Liver (tissue), 9 donors: ENCODE results near the gene GAMT. TPM values are rescaled to one million over a fixed set of nuclear protein-coding genes. Genes with fewer than 3 reads are reported as not detected.

Experiments
- DNase-seq: peaks from one replicate; pipeline ENCODE4 v3.0.0-alpha.2; 2017; ENCODE audit warnings: low spot score
- H3K27ac ChIP-seq, 2 donors: one replicate each; pipeline ENCODE4 v1.7.0; 2013; ENCODE audit warnings: inconsistent platforms in 2 of 2, low read length in 2 of 2, control low read depth in 1 of 2, low read depth in 1 of 2, mild to moderate bottlenecking in 1 of 2
- H3K27me3 ChIP-seq, 4 donors: one replicate each; pipeline versions ENCODE4 v1.6.1 to v1.7.0; 2013; ENCODE audit warnings: low read length in 3 of 4, inconsistent platforms in 1 of 4, mild to moderate bottlenecking in 1 of 4, moderate library complexity in 1 of 4; ENCODE audit not compliant: control insufficient read depth in 4 of 4, insufficient read depth in 4 of 4
- H3K36me3 ChIP-seq, 4 donors: one replicate each; pipeline versions ENCODE4 v1.6.1 to v1.7.0; 2013; ENCODE audit warnings: low read length in 3 of 4, mild to moderate bottlenecking in 3 of 4, low read depth in 1 of 4, moderate library complexity in 1 of 4; ENCODE audit not compliant: control insufficient read depth in 4 of 4, insufficient read depth in 3 of 4
- H3K4me1 ChIP-seq, 4 donors: one replicate each; pipeline versions ENCODE4 v1.6.1 to v1.7.0; 2013; ENCODE audit warnings: low read length in 3 of 4, mild to moderate bottlenecking in 3 of 4, moderate library complexity in 1 of 4; ENCODE audit not compliant: control insufficient read depth in 4 of 4, insufficient read depth in 4 of 4
- H3K4me3 ChIP-seq, 3 donors: one replicate each; pipeline versions ENCODE4 v1.6.1 to v1.7.0; 2013; ENCODE audit warnings: low read length in 3 of 3, control low read depth in 1 of 3, low read depth in 1 of 3, mild to moderate bottlenecking in 1 of 3
- H3K9ac ChIP-seq, 2 donors: one replicate each; pipeline ENCODE4 v1.7.0; 2013; ENCODE audit warnings: low read length in 2 of 2, mild to moderate bottlenecking in 2 of 2, moderate library complexity in 2 of 2, control low read depth in 1 of 2, low read depth in 1 of 2
- H3K9me3 ChIP-seq, 4 donors: one replicate each; pipeline versions ENCODE4 v1.6.1 to v1.7.0; 2013; ENCODE audit warnings: low read length in 3 of 4; ENCODE audit not compliant: control insufficient read depth in 4 of 4
- ATF3 ChIP-seq: IDR thresholded peaks from 2 replicates; pipeline ENCODE4 v1.6.1; 2016; ENCODE audit warnings: antibody characterized with exemption
- CTCF ChIP-seq: fragments of 150-350 bp; IDR thresholded peaks from 2 replicates; pipeline ENCODE4 v1.5.1; 2017; ENCODE audit warnings: improper control_type of control experiment, low read depth, low read length; ENCODE audit not compliant: missing input control
- EGR1 ChIP-seq, 2 donors: IDR thresholded peaks; 2 replicates each; pipeline ENCODE4 v1.6.1; 2016 to 2018; ENCODE audit warnings: antibody characterized with exemption in 2 of 2, low read depth in 2 of 2
- FOXA1 ChIP-seq: IDR thresholded peaks from 2 replicates; pipeline ENCODE4 v1.6.1; 2016; ENCODE audit warnings: antibody characterized with exemption
- FOXA2 ChIP-seq: IDR thresholded peaks from 2 replicates; pipeline ENCODE4 v1.6.1; 2016; ENCODE audit warnings: antibody characterized with exemption
- GABPA ChIP-seq, 2 donors: IDR thresholded peaks in 1 of 2; conservative IDR thresholded peaks in 1 of 2; 2 replicates each; pipeline ENCODE4 v1.6.1; 2016; ENCODE audit warnings: antibody characterized with exemption in 2 of 2, mild to moderate bottlenecking in 1 of 2, moderate library complexity in 1 of 2
- HNF4A ChIP-seq, 2 donors: conservative IDR thresholded peaks; 2 replicates each; pipeline ENCODE4 v1.6.1; 2016; ENCODE audit warnings: antibody characterized with exemption in 2 of 2, mild to moderate bottlenecking in 2 of 2
- HNF4G ChIP-seq: IDR thresholded peaks from 2 replicates; pipeline ENCODE4 v1.6.1; 2016; ENCODE audit warnings: antibody characterized with exemption
- JUND ChIP-seq, 2 donors: IDR thresholded peaks; 2 replicates each; pipeline ENCODE4 v1.6.1; 2016; ENCODE audit warnings: antibody characterized with exemption in 2 of 2
- MAX ChIP-seq: IDR thresholded peaks from 2 replicates; pipeline ENCODE4 v1.6.1; 2016; ENCODE audit warnings: antibody characterized with exemption
- NR2F2 ChIP-seq: IDR thresholded peaks from 2 replicates; pipeline ENCODE4 v1.6.1; 2016; ENCODE audit warnings: antibody characterized with exemption
- RAD21 ChIP-seq, 2 donors: IDR thresholded peaks; 2 replicates each; pipeline ENCODE4 v1.6.1; 2016; ENCODE audit warnings: antibody characterized with exemption in 2 of 2, mild to moderate bottlenecking in 2 of 2
- RXRA ChIP-seq, 2 donors: IDR thresholded peaks; 2 replicates each; pipeline ENCODE4 v1.6.1; 2017 to 2018; ENCODE audit warnings: antibody characterized with exemption in 2 of 2, mild to moderate bottlenecking in 1 of 2
- SP1 ChIP-seq: IDR thresholded peaks from 2 replicates; pipeline ENCODE4 v1.6.1; 2018; ENCODE audit warnings: antibody characterized with exemption, mild to moderate bottlenecking
- TAF1 ChIP-seq: conservative IDR thresholded peaks from 2 replicates; pipeline ENCODE4 v1.6.1; 2016; ENCODE audit warnings: antibody characterized with exemption, mild to moderate bottlenecking
- YY1 ChIP-seq: IDR thresholded peaks from 2 replicates; pipeline ENCODE4 v1.6.1; 2016; ENCODE audit warnings: antibody characterized with exemption, mild to moderate bottlenecking
- ZBTB33 ChIP-seq: IDR thresholded peaks from 2 replicates; pipeline ENCODE4 v1.6.1; 2016; ENCODE audit warnings: antibody characterized with exemption
- WGBS: extraction: QIAGEN DNeasy Blood & Tissue Kit; methylation state at CpG from one replicate; pipeline ENCODE4 v1.1.7; 2013; 5-methylcytosine and 5-hydroxymethylcytosine counted together
- polyA plus RNA-seq, 2 donors: library from polyadenylated mRNA; stranded (reverse) in 1 of 2; unstranded in 1 of 2; fragments of 200-250 nt in 1 of 2; fragments of >200 nt in 1 of 2; fragmentation: Nextera tagmentation in 1 of 2; extraction: Ambion mirVana in 1 of 2; gene quantifications; one replicate each; pipeline versions ENCODE4 v1.2.1 to v1.2.3, GENCODE V29; 2013 to 2015
- total RNA-seq, 2 donors: library from RNA; depleted of rRNA; stranded (reverse); fragments of >200 nt; gene quantifications; one replicate each; pipeline ENCODE4 v1.2.3, GENCODE V29; 2014
- donor health status: healthy.
- donor health status: healthy.
- donor health status: healthy.
- donor health status: healthy.
- donor health status: healthy.

The GAMT gene
- total and polyA plus RNA-seq, 4 donors, result 76.2 to 394 (median 274) TPM

GRCh38 chr19:1437609-1438008, 36.3 kb upstream of the GAMT start:
- H3K9me3 ChIP-seq, result no peaks in the 10 kb centered on the region
- peaks cover 11 to 48% (median 24%) of the 10 kb centered on the region in 4 donors for H3K36me3 ChIP-seq
- TF ChIP-seq TAF1, result no peak
- no peak for TF ChIP-seq SP1
- TF ChIP-seq HNF4A (conservative IDR thresholded peaks at IDR 0.05), result no peak
- H3K4me3 ChIP-seq, result no peak overlapping the region
- H3K4me1 ChIP-seq, result peaks cover 7 to 20% (median 13%) of the 10 kb centered on the region in 4 donors
- H3K27ac ChIP-seq, result peak overlapping the region; percentile 36 to 55
- H3K27me3 ChIP-seq, result no peaks in the 10 kb centered on the region
- peak overlapping the region in 1 of 2 donors; percentile 47 for H3K9ac ChIP-seq
- no peak for DNase-seq
- 29% methylated on average over 8 of the region's 8 CpGs for WGBS

- H3K4me3 ChIP-seq, result no peak overlapping the region
- H3K9me3 ChIP-seq, result no peaks in the 10 kb centered on the region
- H3K36me3 ChIP-seq, result peaks cover 9 to 40% (median 20%) of the 10 kb centered on the region in 4 donors
- WGBS, result 88% methylated on average over 21 of the region's 21 CpGs
- no peaks in the 10 kb centered on the region for H3K27me3 ChIP-seq
- H3K9ac ChIP-seq, result no peak overlapping the region
- peaks cover 7 to 20% (median 13%) of the 10 kb centered on the region in 4 donors for H3K4me1 ChIP-seq
- no peak for TF ChIP-seq HNF4G
- TF ChIP-seq MAX, result no peak
- TF ChIP-seq YY1, result no peak
- TF ChIP-seq GABPA (IDR thresholded peaks at IDR 0.05 in 1 of 2, conservative IDR thresholded peaks at IDR 0.05 in 1 of 2), result no peak
- TF ChIP-seq FOXA2, result no peak
- TF ChIP-seq ZBTB33, result no peak
- TF ChIP-seq RAD21 (IDR thresholded peaks at IDR 0.05), result no peak
- no peak for TF ChIP-seq JUND (IDR thresholded peaks at IDR 0.05)
- no peak for TF ChIP-seq NR2F2
- no peak for TF ChIP-seq RXRA (IDR thresholded peaks at IDR 0.05)
- no peak overlapping the region for H3K27ac ChIP-seq
- no peak for DNase-seq
Measured at GRCh38 chr19:1435378-1435989, 34.1 kb upstream of the GAMT start.

GRCh38 chr19:1434577-1435060, 33.3 kb upstream of the GAMT start:
- Histone ChIP-seq H3K9me3 (no peaks in the 10 kb centered on the region), H3K36me3 (peaks cover 4 to 35% (median 22%) of the 10 kb centered on the region in 4 donors), H3K27me3 (no peaks in the 10 kb centered on the region), H3K9ac (no peak overlapping the region), H3K4me1 (peaks cover 5 to 20% (median 10%) of the 10 kb centered on the region in 4 donors), H3K27ac (no peak overlapping the region), H3K4me3 (no peak overlapping the region)
- TF ChIP-seq FOXA1, result no peak
- TF ChIP-seq YY1, result no peak
- TF ChIP-seq GABPA (IDR thresholded peaks at IDR 0.05 in 1 of 2, conservative IDR thresholded peaks at IDR 0.05 in 1 of 2), result no peak
- TF ChIP-seq EGR1 (IDR thresholded peaks at IDR 0.05; ENCODE audit: low read depth in 2 of 2), result no peak
- no peak for TF ChIP-seq ATF3
- TF ChIP-seq SP1, result no peak
- no peak for TF ChIP-seq ZBTB33
- no peak for TF ChIP-seq HNF4A (conservative IDR thresholded peaks at IDR 0.05)
- no peak for TF ChIP-seq TAF1
- TF ChIP-seq CTCF, result no peak
- no peak for TF ChIP-seq RAD21 (IDR thresholded peaks at IDR 0.05)
- WGBS, result 94% methylated on average over 39 of the region's 39 CpGs
- DNase-seq, result no peak
